Ectodermal cell (in vitro differentiated cells): ENCODE measurements around the gene DOCK7. TPM values are rescaled to one million over a fixed set of nuclear protein-coding genes. Genes with fewer than 3 reads are reported as not detected.

Experiments used
- H3K27ac ChIP-seq: 2 replicates; pipeline ENCODE4 v1.7.0; 2013; ENCODE audit warnings: mild to moderate bottlenecking, low read depth, low read length; ENCODE audit not compliant: insufficient read depth, poor library complexity, severe bottlenecking
- H3K27me3 ChIP-seq: 2 replicates; pipeline ENCODE4 v1.7.0; 2013; ENCODE audit warnings: mild to moderate bottlenecking, low read length; ENCODE audit not compliant: insufficient read depth, control insufficient read depth, poor library complexity, severe bottlenecking
- H3K36me3 ChIP-seq: one replicate; pipeline ENCODE4 v1.7.0; 2013; ENCODE audit warnings: low read length; ENCODE audit not compliant: control insufficient read depth, insufficient read depth
- H3K4me1 ChIP-seq: one replicate; pipeline ENCODE4 v1.7.0; 2013; ENCODE audit warnings: low read length; ENCODE audit not compliant: control insufficient read depth, insufficient read depth
- H3K4me3 ChIP-seq: 2 replicates; pipeline ENCODE4 v1.7.0; 2013; ENCODE audit warnings: low read depth, low read length, control low read depth; ENCODE audit not compliant: insufficient read depth
- H3K9me3 ChIP-seq: 2 replicates; pipeline ENCODE4 v1.7.0; 2013; ENCODE audit warnings: mild to moderate bottlenecking, low read length, moderate library complexity; ENCODE audit not compliant: control insufficient read depth
- WGBS, 2 experiments: methylation state at CpG; one replicate each; pipeline ENCODE4 v1.1.7; 2013; ENCODE audit warnings: missing lambda C conversion rate in 2 of 2; 5-methylcytosine and 5-hydroxymethylcytosine counted together
- polyA plus RNA-seq, 4 experiments: library from polyadenylated mRNA; stranded (reverse); fragments of 50-300 nt; gene quantifications; one replicate each; pipeline ENCODE4 v1.2.3, GENCODE V29; 2013

Gene DOCK7
- 43.0 TPM for polyA plus RNA-seq (2013, experiment 1 of 4)
- 84.6 TPM for polyA plus RNA-seq (2013, experiment 2 of 4)
- polyA plus RNA-seq (2013, experiment 3 of 4), result 44.8 TPM
- 50.3 TPM for polyA plus RNA-seq (2013, experiment 4 of 4)

DNA sequence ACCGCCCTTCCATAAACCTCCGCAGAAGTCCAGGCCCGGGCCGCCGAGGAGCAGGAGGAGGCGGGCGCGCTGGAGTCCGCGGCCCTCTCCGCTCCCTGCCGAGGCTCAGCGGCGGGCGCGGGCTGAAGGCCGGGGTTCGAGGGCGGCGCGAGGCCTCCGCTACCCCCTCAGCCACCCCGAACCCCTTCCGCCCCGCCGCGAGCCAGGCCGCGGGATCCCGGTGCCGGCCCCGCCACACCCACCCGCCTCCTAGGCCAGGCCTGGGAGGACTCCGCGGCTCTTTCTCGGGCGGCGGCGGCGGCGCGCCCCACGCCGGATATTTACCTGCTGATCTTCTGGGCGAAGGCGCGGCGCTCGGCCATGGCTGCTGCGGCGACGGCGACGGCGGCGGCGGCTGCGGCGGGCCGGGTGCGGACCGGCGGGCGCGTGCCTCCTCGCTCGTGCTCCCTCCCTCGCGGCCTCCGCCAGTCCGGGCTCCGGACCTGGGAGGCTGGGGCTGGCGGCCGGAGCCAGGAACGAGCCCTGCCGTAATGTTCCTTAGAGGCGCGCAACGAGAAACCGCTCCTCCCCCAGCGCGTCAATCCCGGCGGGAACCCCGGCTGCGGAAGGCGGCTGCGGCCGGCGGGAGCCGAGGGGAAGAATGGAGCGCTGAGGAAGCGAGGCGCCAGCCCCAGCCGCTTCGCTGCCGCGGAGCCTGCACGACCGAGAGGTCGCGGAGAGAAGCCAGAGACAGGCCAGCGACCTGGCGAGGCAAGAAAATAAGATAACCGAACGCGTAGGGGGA is at the start of gene DOCK7:
Gene DOCK7, minus strand, starts transcription at position 484 of the 784 bp plus-strand sequence. Its CDS starts 122 bp downstream, at position 362.
- H3K4me1 ChIP-seq, result peaks cover 18% of the 10 kb centered on the region
- H3K27ac ChIP-seq, result peak within 1 kb of the TSS; percentile 93
- peak within 1 kb of the TSS; percentile 70 for H3K4me3 ChIP-seq
- no peaks in the 10 kb centered on the region for H3K9me3 ChIP-seq
- no peaks in the 10 kb centered on the region for H3K27me3 ChIP-seq
- WGBS, 2 experiments, result 0% methylated on average over 107 of the region's 107 CpGs
- no peaks in the 10 kb centered on the region for H3K36me3 ChIP-seq

GRCh38 chr1:62735491-62736171 is 47.4 kb upstream of the DOCK7 start:
- no peaks in the 10 kb centered on the region for H3K27me3 ChIP-seq
- no peaks in the 10 kb centered on the region for H3K36me3 ChIP-seq
- 93 to 100% methylated on average over 3 of the region's 3 CpGs for WGBS, 2 experiments
- no peak overlapping the region for H3K4me3 ChIP-seq
- H3K9me3 ChIP-seq, result no peaks in the 10 kb centered on the region
- H3K27ac ChIP-seq, result no peak overlapping the region
- H3K4me1 ChIP-seq, result no peaks in the 10 kb centered on the region

GRCh38 chr1:62732331-62732730 is 44.1 kb upstream of the DOCK7 start:
- no peak overlapping the region for H3K4me3 ChIP-seq
- H3K36me3 ChIP-seq, result no peaks in the 10 kb centered on the region
- H3K27me3 ChIP-seq, result no peaks in the 10 kb centered on the region
- H3K9me3 ChIP-seq, result no peaks in the 10 kb centered on the region
- no peak overlapping the region for H3K27ac ChIP-seq
- WGBS, 2 experiments, result 78 to 85% methylated on average over 3 of the region's 3 CpGs
- no peaks in the 10 kb centered on the region for H3K4me1 ChIP-seq

DNA sequence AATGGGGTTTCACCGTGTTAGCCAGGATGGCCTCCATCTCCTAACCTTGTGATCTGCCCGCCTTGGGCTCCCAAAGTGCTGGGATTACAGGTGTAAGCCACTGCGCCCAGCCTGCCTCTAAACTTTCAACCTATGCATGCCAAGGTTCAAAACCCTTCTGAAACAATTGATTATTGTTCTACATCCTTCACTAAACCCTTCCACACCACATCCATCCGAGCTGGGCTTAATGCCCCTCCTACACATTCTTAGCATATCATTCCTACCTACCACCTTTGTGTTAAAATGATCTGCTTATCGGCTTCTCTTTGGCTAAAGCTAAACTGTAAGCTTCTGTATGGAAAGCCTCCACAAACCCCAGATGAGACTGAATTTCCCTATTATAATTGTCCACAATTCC is 40.8 kb upstream of the DOCK7 start:
- Histone ChIP-seq H3K4me1 (peaks cover 16% of the 10 kb centered on the region), H3K27me3 (no peaks in the 10 kb centered on the region), H3K36me3 (no peaks in the 10 kb centered on the region), H3K9me3 (no peaks in the 10 kb centered on the region), H3K27ac (no peak overlapping the region), H3K4me3 (no peak overlapping the region)
- WGBS, 2 experiments, result 69 to 74% methylated on average over 5 of the region's 5 CpGs

DNA sequence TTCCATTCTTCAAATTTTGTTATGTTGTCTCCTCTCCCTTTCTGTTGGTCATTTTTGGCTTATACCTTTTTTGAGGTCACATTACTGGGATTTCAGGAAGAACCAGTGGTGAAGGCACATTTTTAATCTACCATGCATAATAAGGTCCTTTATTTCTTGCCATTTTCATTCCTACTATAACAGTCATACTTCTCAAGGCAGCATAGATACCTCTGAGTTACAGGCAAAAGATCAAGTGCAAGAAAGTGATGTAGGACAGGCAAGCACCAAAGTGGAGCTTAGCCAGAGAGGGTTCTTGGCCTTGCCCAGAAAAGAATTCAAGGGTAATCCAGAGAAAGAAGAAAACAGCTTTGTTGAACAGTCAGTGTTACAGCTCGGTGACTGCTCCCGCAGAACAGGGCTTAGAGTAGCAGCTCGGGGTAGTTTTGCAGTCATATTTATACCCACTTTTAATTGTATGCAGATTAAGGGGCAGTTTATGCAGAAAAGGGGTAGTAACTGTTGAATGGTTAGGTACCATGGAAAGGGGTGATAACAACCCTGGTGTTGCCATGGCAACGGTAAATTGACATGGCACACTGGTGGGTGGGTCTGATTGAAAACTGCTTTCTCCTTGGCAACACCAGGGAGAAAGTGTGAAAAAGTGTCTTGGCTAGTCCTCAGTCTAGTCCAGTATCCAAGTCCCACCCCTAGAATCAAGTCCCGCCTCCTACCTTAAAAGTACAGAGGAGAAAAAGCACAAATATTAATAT is 39.6 kb upstream of the DOCK7 start:
- Histone ChIP-seq H3K4me3 (no peak overlapping the region), H3K4me1 (peaks cover 16% of the 10 kb centered on the region), H3K27me3 (no peaks in the 10 kb centered on the region), H3K9me3 (no peaks in the 10 kb centered on the region), H3K27ac (no peak overlapping the region), H3K36me3 (no peaks in the 10 kb centered on the region)
- 95 to 96% methylated on average over 4 to 5 of the region's 5 CpGs for WGBS, 2 experiments

GRCh38 chr1:62726011-62726442 is 37.8 kb upstream of the DOCK7 start:
- H3K4me3 ChIP-seq, result no peak overlapping the region
- no peaks in the 10 kb centered on the region for H3K27me3 ChIP-seq
- 80 to 93% methylated on average over 1 of the region's 2 CpGs for WGBS, 2 experiments
- H3K36me3 ChIP-seq, result no peaks in the 10 kb centered on the region
- no peaks in the 10 kb centered on the region for H3K9me3 ChIP-seq
- peaks cover 16% of the 10 kb centered on the region for H3K4me1 ChIP-seq
- H3K27ac ChIP-seq, result peak overlapping the region; percentile 52

DNA sequence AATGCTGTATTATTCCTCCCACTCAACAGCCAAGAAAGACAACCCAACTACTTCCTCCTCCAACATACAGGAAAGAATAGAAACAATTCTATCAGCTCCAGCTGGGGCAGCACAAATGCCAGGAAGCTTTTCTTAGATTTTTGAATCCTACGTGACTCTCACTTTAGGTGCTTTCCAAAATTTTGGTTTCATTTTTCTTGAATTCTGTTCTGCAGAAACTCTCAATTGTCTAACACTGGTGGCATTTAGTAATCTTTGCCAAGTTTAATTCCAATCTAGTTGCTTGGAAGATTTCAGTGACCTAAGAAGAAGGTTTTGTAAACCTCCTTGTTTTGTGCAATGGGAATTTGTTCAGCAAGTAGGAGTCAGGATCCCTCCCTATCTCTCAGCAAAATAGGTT is 37.1 kb upstream of the DOCK7 start:
- Histone ChIP-seq H3K27ac (no peak overlapping the region), H3K4me3 (no peak overlapping the region)

DNA sequence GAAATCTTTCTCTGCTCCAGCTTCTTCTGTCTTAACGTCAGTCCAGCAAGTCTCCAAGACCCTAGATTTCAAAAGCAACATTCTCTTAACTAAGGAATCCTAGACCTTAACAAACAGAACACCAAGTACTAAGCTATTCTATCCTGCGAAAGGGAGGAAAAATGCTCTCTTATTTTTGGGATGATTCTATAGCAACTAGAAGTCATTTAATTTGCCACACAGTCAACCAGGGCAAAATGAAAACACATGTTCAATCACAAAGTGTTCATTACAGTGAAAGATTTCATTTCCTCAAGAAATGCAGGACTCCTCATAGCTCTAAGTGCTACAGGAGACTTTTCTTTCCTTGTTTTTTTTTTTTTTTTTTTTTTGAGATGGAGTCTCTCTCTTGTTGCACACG is 36.2 kb upstream of the DOCK7 start:
- no peaks in the 10 kb centered on the region for H3K36me3 ChIP-seq
- H3K4me3 ChIP-seq, result no peak overlapping the region
- peaks cover 16% of the 10 kb centered on the region for H3K4me1 ChIP-seq
- no peaks in the 10 kb centered on the region for H3K27me3 ChIP-seq
- no peaks in the 10 kb centered on the region for H3K9me3 ChIP-seq
- no peak overlapping the region for H3K27ac ChIP-seq
- 95 to 98% methylated on average over 2 to 3 of the region's 3 CpGs for WGBS, 2 experiments

More for the DNA sequence above, 37.1 kb upstream of the DOCK7 start:
- no peaks in the 10 kb centered on the region for H3K9me3 ChIP-seq
- no peaks in the 10 kb centered on the region for H3K36me3 ChIP-seq
- no peaks in the 10 kb centered on the region for H3K27me3 ChIP-seq
- WGBS, 2 experiments, result 31 to 52% methylated on average over 1 of the region's 1 CpG
- H3K4me1 ChIP-seq, result peaks cover 16% of the 10 kb centered on the region

GRCh38 chr1:62723883-62724282 is 35.7 kb upstream of the DOCK7 start:
- no peak overlapping the region for H3K4me3 ChIP-seq
- H3K27me3 ChIP-seq, result no peaks in the 10 kb centered on the region
- 90 to 97% methylated on average over 1 to 2 of the region's 2 CpGs for WGBS, 2 experiments
- no peaks in the 10 kb centered on the region for H3K36me3 ChIP-seq
- peaks cover 16% of the 10 kb centered on the region for H3K4me1 ChIP-seq
- no peak overlapping the region for H3K27ac ChIP-seq
- no peaks in the 10 kb centered on the region for H3K9me3 ChIP-seq

DNA sequence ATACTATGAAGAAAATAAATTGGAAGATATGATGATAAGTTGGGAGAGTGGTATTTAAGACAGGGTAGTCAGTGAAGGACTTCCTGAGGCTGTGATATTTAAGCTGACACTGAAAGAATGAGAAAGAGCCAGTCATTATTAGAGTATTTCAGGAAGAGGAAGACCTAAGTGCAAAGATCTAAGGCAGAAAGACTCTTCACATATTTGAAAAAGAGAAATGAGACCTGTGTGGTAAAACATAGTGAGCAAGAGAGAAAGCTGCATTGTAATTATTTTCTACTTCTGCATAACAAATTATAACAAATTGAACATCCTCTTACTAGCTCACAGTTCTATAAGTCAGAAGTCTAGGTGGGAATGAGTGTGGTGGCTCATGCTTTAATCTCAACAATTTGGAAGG is 34.6 kb upstream of the DOCK7 start:
- H3K4me3 ChIP-seq, result no peak overlapping the region

More for the DNA sequence above, 34.6 kb upstream of the DOCK7 start:
- Histone ChIP-seq H3K36me3 (no peaks in the 10 kb centered on the region), H3K27ac (no peak overlapping the region), H3K9me3 (no peaks in the 10 kb centered on the region), H3K27me3 (no peaks in the 10 kb centered on the region), H3K4me1 (peaks cover 16% of the 10 kb centered on the region)
